Medulla oblongata (tissue), 1 donor: ENCODE results near the gene RBM6.
"Not testable (repeated sequence)": the region's sequence is repeated elsewhere in the genome, so short reads cannot be mapped to it uniquely, and the experiment has no call there.

Experiments
- DNase-seq: peaks from one replicate; pipeline ENCODE4 v3.0.0-alpha.2; 2015; ENCODE audit errors: extremely low spot score

RBM6 gene, protein sequence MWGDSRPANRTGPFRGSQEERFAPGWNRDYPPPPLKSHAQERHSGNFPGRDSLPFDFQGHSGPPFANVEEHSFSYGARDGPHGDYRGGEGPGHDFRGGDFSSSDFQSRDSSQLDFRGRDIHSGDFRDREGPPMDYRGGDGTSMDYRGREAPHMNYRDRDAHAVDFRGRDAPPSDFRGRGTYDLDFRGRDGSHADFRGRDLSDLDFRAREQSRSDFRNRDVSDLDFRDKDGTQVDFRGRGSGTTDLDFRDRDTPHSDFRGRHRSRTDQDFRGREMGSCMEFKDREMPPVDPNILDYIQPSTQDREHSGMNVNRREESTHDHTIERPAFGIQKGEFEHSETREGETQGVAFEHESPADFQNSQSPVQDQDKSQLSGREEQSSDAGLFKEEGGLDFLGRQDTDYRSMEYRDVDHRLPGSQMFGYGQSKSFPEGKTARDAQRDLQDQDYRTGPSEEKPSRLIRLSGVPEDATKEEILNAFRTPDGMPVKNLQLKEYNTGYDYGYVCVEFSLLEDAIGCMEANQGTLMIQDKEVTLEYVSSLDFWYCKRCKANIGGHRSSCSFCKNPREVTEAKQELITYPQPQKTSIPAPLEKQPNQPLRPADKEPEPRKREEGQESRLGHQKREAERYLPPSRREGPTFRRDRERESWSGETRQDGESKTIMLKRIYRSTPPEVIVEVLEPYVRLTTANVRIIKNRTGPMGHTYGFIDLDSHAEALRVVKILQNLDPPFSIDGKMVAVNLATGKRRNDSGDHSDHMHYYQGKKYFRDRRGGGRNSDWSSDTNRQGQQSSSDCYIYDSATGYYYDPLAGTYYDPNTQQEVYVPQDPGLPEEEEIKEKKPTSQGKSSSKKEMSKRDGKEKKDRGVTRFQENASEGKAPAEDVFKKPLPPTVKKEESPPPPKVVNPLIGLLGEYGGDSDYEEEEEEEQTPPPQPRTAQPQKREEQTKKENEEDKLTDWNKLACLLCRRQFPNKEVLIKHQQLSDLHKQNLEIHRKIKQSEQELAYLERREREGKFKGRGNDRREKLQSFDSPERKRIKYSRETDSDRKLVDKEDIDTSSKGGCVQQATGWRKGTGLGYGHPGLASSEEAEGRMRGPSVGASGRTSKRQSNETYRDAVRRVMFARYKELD

DNA sequence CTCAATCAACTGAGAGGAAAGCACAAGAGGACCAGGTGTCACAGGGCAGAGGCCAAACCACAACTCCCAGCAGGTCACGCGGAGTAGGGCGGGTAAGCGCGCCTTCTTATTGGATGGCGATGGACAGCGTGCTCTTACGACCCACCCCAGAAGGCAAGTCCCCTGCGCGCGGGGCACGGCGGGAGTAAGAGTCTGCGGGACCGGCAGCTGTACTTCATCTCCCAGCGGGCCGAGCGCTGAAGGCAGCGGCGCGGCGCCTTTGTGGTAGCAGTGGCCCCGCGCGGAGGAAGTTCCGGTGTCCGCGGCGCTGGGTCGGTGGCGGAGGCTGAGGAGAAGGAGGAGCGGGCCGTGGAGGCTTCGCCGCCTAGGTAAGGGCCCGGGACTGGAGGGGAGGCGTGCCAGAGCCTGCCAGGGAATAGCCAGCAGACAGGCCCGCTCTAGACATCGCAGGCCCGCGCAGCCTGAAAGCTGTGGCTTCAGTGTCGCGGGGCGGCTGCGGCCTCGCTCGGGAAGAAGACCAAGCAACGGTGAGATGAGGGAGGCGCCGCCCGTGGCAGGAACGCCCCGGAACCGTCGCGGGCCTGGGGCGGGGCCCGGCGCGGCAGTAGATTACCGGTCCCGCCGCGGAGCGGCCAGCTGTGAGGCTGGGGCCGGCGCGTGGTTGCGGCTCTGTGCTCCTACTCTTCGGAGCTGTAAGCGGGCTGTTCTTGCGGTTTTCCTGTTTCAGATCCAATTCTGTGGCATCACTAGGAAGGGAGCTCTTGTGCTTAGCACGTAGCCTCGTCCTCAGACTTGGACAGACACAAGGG is at the start of gene RBM6:
Gene RBM6, plus strand, starts transcription at position 293 of the 809 bp plus-strand sequence. CDS start 22,492 bp downstream, outside the sequence.
- DNase-seq: peak; percentile 99

DNA sequence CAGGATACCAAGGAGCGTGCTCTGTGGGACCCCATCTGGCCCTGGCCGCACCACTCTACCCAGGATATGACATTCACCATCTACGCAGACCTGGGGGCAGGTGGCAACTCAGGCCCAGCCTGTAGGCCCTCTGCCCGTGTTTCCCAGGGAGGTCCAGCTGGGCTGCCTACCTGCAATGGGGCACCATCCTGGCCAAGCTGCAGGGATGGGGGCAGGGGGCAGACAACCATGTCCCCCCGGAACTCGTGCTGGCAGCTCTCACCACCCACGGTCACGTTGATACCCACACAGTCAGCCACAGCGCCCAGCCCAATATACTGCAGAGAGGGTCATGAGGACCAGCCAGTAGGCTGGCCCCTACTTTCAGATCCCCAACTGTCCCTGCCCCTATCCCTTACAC is 44.2 kb upstream of the RBM6 start:
- DNase-seq: no peak

DNA sequence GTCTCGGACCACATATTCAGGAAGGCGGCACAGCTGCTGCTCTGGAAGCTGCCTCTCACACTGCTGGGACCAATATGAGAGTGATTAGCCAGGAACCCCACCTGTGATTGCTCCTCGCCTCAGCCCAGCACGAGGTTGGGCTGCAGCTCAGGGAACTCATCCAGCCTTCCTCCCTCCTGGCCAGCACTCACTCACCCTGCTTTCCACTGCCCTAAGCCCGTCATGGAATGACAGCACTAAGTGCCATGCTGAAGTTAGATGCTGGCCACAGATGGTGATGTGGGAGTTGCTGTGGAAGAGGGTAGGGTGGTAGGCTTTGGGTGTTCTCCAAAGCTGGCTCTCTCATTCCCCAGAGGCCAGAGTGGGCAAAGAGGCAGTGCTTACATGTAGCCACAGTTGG is 43.6 kb upstream of the RBM6 start:
- DNase-seq: no peak

DNA sequence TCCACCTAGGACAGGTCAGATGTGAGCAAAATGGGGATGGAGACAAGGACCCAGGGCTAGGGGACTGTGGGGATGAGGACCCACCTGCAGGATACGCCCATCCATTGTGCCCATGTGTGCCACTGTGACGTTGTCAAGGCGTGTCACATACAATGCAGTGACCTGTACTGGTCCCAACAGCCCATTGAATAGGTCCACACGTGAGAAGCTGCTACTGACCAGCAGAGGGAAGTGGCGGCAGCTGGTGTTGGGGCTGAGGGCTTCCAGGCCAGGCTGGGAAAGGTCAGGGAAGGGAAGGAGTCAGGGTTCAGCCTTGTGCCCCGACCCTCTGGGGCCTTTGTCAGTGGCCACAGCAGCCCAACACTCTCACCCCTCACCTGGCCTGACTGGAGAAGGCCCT is 41.0 kb upstream of the RBM6 start:
- no peak for DNase-seq

DNA sequence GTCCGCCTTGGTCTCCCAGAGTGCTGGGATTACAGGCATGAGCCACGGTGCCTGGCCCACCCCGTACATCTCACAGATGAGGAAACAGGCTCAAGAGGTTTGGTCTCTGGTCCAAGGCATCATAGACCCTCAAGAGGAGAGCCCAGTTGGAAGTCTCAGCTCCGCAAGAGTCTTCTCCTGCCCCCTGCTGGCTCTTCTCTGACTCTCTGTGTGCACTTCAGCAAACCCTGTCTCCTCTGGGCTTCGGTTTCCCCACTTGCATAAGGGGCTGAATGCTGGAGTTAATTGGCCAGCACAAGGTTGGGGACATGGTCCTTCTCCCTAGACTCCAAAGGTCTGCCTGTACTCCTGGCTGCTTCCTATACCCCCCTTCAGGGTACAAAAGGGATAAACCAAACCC is 40.1 kb upstream of the RBM6 start:
- no peak for DNase-seq

DNA sequence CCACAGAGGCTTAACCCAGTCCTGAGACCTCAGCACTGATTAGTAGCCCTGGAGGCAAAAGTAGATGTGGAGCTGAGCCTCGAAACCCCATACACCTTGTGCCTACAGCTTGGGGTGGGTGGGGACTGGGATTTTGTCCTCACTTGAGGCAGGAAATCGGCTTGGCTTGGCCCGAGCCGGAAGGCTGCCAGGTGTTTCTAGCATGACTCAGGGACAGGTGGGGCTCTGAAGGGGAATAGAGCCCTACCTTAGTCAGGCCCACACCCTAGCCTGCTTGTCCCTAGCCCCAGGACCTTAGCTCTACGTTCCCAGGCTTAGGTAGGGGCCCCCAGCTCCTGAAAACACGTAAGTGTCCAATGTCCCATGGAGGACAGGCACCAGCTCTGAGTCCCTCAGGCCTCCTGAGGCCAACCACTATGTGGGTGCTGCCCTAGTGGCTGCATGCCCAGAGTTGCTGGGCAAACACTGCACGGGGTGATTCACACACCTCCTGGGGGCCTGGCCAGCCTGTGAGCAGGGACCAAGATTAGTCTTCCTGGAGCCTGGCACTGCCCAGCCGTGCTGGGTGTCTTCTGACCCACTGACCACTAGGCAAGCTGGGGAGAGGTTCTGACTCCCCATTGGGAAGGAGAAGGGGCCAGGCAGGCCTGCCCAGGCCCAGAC is 39.3 kb upstream of the RBM6 start:
- no peak for DNase-seq

DNA sequence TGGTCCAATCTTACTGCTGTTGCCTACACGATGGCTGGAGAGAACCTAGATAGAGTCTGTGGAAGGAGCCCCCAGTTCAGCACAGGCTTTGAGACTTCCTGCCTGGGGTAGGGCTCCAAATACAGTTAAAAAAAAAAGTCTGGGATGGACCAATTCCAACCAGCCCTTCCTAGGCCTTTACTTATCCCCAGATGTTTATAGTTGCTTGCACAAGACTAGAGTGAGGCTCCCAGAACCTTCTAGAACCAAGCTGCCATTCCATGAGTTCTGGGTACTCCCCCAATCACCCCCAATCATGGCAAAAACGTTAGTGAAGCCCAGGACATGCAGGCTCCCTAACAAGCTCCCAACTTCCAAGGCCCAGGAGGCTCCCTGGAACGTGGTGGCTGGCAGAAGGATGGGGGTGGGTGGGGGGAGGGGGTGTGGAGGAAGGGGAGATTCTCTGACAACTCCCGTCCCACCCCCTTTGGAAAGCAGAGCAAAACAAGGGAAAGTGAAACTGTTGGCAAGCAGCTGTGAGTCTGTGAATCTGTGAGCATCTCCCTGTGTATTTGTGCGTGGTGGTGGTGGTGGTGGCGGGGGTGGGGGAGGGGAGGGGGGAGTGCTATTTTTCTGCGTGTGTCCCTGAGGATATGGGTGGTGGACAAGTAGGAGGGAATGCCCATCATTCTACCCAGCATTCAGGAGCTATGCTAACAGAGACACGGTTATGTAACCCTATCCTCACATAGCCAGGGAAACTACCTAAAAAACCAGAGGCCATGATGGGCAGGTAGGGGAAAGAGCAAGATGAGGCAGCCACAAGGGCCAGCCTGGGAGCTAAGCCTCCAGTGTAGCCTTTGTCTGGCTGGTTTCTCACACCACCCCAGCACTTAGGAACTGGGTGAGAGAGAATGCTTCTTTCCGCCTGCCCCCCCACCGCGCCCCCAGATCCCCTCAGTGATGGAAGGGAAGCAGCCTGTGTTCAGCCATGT is 38.3 kb upstream of the RBM6 start:
- DNase-seq: no peak

DNA sequence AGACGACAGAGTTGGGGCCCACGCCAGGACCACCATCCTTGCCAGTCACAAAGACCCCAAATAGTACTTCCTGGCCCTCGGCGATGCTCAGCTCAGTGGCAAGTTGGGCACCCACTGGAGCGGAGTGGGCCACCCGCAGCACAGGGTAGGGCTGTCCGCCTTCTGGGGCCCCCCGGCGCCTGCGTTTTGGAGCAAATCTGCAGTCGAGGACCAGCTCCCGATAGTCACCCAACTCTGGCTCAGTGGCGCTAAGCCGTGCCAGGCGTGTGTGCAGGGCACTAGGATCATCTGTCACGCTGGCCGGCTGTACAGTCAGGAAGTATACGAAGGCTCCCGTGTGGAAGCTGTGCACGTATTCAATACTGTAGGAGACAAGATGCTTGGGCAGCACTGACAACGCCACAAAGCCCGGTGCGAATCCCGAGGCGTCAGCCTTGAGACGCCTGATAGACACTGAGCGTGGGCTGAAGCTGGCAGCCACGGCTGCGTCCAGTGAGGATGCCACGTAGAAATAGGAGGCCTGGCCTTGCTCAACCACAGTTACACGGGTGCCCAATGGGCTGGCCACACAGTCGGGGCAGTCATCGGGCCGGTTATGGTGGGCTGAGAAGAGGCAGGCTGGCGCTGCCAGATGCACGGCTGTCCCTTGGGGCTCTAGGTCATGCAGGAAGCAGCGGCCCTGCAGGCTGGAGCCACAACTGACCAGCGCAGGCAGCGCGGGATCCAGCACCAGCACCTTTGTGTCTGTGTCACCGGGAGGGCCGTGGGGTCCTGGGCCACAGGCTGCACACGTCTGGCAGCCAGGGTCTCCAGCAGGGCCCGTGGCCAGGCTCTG is 37.2 kb upstream of the RBM6 start:
- no peak for DNase-seq

DNA sequence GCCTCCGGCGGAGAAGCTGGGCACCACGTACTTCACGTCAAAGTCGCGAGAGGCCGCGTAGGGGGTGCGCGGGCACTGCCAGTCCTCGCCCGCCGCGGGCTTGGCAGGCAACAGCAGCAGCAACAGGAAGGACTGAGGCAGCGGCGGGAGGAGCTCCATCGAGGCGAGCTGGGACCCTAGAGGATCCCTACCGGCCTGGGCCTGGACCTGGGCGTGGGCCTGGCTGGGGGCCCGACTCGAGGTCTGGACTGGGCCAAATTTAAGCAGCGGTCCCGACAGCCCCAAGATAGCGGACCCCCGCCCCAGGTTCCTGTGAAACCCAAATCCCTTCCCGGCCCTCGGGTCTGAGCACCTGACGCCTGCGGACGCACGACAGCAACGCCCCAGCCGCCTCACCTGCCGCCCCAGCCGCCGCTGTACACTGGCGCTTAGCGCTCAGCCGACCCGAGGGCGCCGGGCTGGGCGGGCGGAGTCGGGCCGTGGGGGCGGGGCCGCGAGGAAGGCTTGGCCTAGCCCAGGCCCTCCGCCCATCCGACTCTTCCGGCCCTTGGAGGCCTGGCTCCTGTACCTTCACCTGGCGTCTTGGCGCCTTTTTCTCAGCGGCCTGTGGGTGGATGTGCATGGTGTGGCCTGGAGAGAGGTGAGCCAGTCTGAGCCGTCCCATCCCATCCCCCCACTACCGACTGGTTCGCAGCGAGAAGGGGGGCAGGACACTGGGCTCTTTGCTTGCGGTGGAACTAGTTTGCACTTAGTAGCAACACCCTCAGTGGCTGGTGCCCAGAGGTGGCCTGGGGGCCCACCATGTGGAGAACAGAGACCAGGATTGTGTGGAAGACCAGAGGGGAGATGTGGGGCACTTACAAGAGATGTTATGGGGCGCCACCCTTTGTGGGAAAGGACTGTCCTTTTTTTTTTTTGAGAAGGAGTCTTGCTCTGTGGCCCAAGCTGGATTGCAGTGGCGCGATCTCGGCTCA is 36.2 kb upstream of the RBM6 start, which contains the start of gene MST1R:
Gene MST1R, minus strand, starts transcription at position 423 of the 974 bp plus-strand sequence. Its CDS starts 264 bp downstream, at position 159.
- DNase-seq: no peak

DNA sequence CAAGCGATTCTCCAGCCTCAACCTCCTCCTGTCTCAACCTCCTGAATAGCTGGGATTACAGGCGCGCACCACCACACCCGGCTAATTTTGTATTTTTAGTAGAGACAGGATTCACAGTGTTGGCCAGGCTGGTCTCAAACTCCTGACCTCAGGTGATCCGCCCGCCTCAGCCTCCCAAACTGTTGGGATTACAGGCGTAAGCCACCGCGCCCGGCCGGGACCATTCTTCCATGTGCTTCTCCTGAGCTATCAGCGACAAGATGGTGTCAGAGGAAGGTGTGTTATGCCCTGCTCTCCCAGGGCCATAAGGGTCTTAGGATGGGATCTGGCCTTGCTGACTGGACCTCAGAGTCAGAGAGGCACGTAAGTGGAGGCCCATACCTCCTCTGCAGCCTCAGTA is 35.5 kb upstream of the RBM6 start:
- DNase-seq: not testable (repeated sequence)

DNA sequence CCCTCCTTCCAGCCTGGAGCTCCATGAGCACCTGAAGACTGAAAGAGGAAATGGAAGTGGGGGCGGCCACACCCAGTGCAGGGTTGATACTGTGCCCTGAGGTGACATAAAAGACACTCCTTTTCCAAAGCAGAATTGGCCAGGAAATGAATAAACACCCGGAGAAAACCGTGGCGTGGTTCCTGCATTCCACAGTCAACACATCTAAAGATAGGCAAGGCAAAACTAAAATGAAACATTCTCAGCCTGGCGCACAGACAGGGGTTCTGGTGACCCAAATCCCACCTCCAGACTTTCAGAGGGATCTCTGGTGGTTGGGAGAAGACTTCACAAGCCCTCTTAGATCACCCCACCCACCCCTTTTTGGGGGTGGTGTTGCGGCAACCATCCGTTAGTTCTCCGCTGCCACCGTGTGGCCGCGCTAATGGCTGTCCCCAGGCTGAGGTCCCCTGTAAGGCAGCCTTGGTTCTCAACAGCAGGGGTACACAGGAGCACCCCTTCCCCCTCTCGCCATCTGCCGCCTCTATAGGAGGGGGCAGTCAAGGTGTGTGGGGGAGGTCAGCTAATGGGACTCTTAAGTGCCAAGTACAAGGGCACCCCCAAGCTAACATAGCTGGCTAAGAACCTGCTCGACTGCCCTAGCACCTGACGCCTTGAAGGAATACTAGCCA is 33.7 kb upstream of the RBM6 start:
- no peak for DNase-seq

DNA sequence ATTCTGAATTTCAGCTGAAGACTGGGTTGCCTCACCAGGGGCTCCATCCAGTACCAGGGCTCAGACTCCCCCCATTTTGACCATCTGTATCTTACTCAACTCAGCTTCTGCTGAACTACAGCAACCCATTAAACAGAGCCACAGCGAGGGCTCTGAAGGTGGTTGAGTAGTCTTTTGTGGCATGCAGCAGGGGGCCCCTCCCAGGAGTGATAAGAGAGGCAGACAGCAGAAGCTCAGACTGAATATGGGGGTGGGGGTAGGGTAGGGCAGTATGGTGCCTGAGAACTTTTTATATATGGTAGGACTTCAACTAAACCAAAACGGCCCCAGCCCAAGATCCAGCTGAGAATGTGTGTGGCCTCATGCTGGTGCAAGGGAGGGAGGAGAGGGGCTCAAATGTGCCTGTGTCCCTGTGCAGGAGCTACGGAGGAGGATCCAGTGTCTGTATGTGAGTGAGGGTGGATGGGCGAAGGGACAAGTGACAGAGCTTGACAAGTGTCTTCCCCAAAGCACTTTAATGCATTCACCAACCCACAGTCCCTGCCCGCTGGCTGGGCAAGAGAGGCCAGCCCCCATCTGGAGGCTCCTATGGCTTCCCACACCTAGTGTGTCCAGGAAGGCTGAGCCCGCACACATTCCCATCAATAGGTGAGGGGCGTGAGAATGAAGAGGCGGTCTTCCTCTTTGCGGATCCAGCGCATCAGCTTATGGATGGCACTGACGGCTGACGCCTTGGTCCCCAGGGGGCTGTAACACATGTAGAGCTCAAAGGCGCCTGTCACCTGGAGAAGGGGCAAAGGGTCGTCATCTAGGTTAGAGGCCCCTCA is 31.4 kb upstream of the RBM6 start:
- DNase-seq: no peak

DNA sequence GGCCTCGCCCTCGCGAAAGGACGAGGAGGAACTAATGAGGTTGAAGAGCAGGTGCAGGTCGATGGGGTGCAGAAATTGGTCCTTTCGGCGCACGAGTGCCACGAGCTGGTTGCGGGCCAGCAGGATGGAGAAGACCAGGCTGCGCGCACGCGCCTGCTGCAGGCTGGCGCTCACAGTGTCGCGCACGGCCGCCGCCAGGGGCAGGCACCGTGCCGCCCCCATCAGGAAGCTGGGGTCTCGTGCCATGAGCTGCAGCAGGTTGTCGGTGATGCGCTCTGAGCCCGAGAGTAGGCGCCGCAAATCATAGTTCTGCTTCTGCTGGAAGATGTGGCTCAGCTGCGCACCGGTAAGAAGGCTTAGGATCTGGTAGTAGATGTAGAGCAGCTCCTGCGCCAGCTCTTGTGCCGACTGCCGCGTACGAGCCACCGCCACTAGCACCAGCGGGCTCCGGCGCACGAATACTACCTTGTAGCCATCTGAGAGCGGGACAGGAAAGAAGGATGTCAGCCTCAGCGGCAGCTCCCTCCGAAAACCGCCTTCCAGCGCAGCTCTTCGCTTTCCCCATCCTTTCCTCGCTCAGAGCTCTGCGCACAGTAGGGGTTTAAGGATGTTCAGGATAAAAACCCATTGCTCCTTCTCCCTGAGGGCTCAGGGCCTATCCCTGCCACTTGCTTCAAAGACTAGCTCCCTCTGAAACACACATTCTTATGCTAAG is 29.4 kb upstream of the RBM6 start:
- DNase-seq: no peak

DNA sequence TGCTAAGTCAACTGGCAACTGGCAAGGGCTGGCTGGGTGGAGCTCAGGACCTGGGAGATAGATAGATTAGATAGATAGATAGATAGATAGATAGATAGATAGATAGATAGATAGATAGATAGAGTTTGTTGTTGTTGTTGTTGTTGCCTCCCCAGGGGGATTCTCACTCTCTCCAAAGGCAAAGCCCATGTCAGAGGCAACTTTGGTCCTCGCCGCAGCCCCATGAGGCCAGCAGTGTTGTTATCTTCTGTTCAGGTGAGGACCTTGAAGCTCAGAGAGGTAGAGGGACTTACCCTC is 28.9 kb upstream of the RBM6 start:
- DNase-seq: no peak

DNA sequence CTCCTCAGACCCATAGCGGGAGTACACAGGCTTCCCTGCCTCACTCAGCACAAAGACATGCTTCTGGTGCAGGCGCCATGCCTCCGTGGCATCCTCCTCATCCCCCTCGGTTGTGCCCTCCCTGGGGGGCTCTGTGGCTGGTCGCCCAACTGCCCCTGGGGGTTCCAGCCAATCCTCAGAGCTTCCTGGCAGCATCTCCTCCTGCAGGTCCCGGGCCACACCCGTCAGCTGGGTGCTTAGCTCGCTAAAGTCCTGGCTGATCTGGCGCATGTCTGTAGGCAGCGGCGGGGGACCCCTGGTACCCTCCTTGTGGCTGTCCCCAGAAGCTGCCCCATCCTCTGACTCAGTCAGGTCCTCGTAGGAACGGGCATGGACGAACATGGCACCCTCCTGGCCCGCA is 28.3 kb upstream of the RBM6 start:
- DNase-seq: no peak

DNA sequence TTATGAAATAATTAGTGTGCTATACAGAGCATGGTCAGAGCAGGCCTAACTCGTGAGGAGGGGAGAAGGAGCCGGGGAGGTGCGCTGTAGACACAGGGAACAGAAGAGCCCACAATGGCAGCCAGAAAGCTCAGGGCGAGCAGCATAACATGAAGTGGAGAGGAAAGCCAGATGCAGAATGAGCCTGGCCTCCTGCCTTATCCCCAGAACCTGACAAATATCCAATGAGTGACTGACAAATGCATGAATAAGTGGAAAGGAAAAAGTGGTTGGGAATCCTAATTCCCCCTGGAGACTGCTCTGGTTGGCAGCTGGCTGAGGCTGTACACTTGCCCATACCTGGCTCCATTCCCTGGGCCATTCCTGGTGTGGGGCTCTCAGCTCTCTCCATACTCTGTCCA is 27.1 kb upstream of the RBM6 start:
- peak; percentile 35 for DNase-seq
